BLaER1 treated with 17β-estradiol and CSF1 and Interleukin-3, amounts not matched to agents 10 nM and 100 nM (cell line): ENCODE data around the gene RND2.

Experiments
- H3K27ac ChIP-seq, 11 experiments: shearing (Covaris generic); formaldehyde crosslinking; 2 replicates each; pipeline ENCODE4 v1.8.1; 2022
- H3K27me3 ChIP-seq, 11 experiments: shearing (Covaris generic); formaldehyde crosslinking; 2 replicates each; pipeline ENCODE4 v1.8.1; 2022
- H3K36me3 ChIP-seq, 11 experiments: shearing (Covaris generic); formaldehyde crosslinking; 2 replicates each; pipeline ENCODE4 v1.8.1; 2022
- H3K4me1 ChIP-seq, 10 experiments: shearing (Covaris generic); formaldehyde crosslinking; 2 replicates each; pipeline ENCODE4 v1.8.1; 2022
- H3K4me2 ChIP-seq, 11 experiments: shearing (Covaris generic); formaldehyde crosslinking; 2 replicates each; pipeline ENCODE4 v1.8.1; 2022
- H3K4me3 ChIP-seq, 10 experiments: shearing (Covaris generic); formaldehyde crosslinking; 2 replicates each; pipeline ENCODE4 v1.8.1; 2022
- H3K9ac ChIP-seq, 11 experiments: shearing (Covaris generic); formaldehyde crosslinking; 2 replicates each; pipeline ENCODE4 v1.8.1; 2022
- H3K9me3 ChIP-seq, 11 experiments: shearing (Covaris generic); formaldehyde crosslinking; replicated peaks in 1 of 11; 2 replicates each; pipeline ENCODE4 v1.8.1; 2022
- H4K20me1 ChIP-seq, 11 experiments: shearing (Covaris generic); formaldehyde crosslinking; 2 replicates each; pipeline ENCODE4 v1.8.1; 2022
- Cebpa-rat ChIP-seq, 11 experiments: shearing (Covaris generic); IDR thresholded peaks; 2 replicates each; pipeline ENCODE4 v1.8.1; 2022

Gene RND2

GRCh38 chr17:43027091-43028032 lies 2.3 kb downstream of the RND2 start:
- H3K27me3 ChIP-seq, result peaks cover 0 to 20% (median 5%) of the 10 kb centered on the region in 11 experiments; a peak in 9 of 22 replicates
- no peaks in the 10 kb centered on the region for H3K9me3 ChIP-seq
- peak overlapping the region in 5 of 11 experiments; percentile 71 to 99 (median 97); a peak in 5 of 22 replicates for H3K4me2 ChIP-seq
- no peak overlapping the region for H3K4me3 ChIP-seq
- H3K36me3 ChIP-seq, result no peaks in the 10 kb centered on the region
- H3K27ac ChIP-seq, result no peak overlapping the region
- no peaks in the 10 kb centered on the region; a peak in 1 of 22 replicates for H4K20me1 ChIP-seq
- no peak overlapping the region for H3K9ac ChIP-seq
- peaks cover 16 to 45% (median 33%) of the 10 kb centered on the region in 10 experiments for H3K4me1 ChIP-seq
- TF ChIP-seq Cebpa-rat (IDR thresholded peaks at IDR 0.05), result no peak

DNA sequence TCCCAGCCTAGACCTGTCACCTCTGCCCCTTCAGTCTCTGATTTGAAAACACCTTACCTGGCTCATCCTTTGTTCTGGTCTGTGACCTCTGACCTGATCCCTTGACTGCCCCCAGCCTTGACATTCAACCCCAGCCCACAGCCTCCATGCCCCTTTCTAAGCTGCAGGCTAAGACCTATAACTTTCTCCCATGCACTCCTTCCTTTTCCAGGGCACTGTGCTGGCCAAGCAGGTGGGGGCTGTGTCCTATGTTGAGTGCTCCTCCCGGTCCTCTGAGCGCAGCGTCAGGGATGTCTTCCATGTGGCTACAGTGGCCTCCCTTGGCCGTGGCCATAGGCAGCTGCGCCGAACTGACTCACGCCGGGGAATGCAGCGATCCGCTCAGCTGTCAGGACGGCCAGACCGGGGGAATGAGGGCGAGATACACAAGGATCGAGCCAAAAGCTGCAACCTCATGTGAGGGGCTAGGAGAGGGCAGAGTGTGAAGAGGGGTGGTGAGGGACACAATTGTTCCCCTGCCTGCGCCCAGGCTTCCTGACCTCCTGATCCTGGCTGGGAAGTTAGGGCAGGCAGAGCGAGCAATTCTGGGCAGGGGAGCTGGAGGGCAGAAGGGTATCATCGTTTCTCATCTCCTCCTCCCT lies 3.3 kb downstream of the RND2 start:
- TF ChIP-seq Cebpa-rat (IDR thresholded peaks at IDR 0.05), result no peak
- H4K20me1 ChIP-seq, result no peaks in the 10 kb centered on the region; a peak in 1 of 22 replicates
- H3K9me3 ChIP-seq, result no peaks in the 10 kb centered on the region
- no peaks in the 10 kb centered on the region for H3K36me3 ChIP-seq
- peaks cover 9 to 45% (median 31%) of the 10 kb centered on the region in 10 experiments; a peak in 18 of 20 replicates for H3K4me1 ChIP-seq
- no peak overlapping the region for H3K4me3 ChIP-seq
- H3K4me2 ChIP-seq, result no peak overlapping the region
- no peak overlapping the region for H3K9ac ChIP-seq
- peaks cover 0 to 20% (median 5%) of the 10 kb centered on the region in 11 experiments; a peak in 9 of 22 replicates for H3K27me3 ChIP-seq
- H3K27ac ChIP-seq, result no peak overlapping the region; a peak in 1 of 22 replicates

- Histone ChIP-seq H3K27me3 (peaks cover 0 to 14% (median 5%) of the 10 kb centered on the region in 11 experiments; a peak in 8 of 22 replicates), H3K27ac (peak overlapping the region in 2 of 11 experiments; percentile 5 to 42; a peak in 2 of 22 replicates), H3K4me2 (no peak overlapping the region), H3K9me3 (no peaks in the 10 kb centered on the region), H3K9ac (peak overlapping the region in 1 of 11 experiments; percentile 5; a peak in 1 of 22 replicates), H3K4me1 (peaks cover 4 to 48% (median 37%) of the 10 kb centered on the region in 10 experiments; a peak in 16 of 20 replicates), H3K36me3 (no peaks in the 10 kb centered on the region), H3K4me3 (no peak overlapping the region), H4K20me1 (no peaks in the 10 kb centered on the region; a peak in 1 of 22 replicates)
- no peak for TF ChIP-seq Cebpa-rat (IDR thresholded peaks at IDR 0.05)
Measured at GRCh38 chr17:43030137-43030767, 5.2 kb downstream of the RND2 start.

DNA sequence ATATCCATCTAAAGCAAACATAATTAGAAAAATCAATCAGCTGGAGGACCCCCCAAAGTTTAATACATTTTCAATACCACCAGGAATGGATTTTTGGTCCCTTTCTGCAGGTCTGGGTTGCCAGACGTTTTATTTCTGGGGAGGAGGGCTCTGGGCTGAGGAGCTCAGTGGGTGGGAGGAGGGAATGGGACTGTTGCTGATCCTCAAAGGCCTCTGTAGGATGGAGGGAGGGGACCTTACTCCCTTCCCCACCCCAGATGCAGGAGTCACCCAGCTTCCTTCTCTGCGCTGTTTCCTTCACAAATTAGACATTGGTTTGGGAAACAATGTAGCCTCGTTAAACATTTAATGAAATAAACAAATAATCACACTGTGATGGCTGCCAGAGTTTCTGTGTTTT lies 6.6 kb downstream of the RND2 start:
- Histone ChIP-seq H3K9ac (no peak overlapping the region), H3K27me3 (no peaks in the 10 kb centered on the region; a peak in 1 of 22 replicates), H3K4me3 (no peak overlapping the region), H4K20me1 (0 out of 22 replicates have a peak, but pooled peaks cover 0 to 4% (median 0%) of the 10 kb centered on the region in 11 experiments), H3K27ac (no peak overlapping the region), H3K36me3 (no peaks in the 10 kb centered on the region), H3K9me3 (no peaks in the 10 kb centered on the region), H3K4me2 (no peak overlapping the region), H3K4me1 (peaks cover 4 to 34% (median 24%) of the 10 kb centered on the region in 10 experiments; a peak in 14 of 20 replicates)
- no peak for TF ChIP-seq Cebpa-rat (IDR thresholded peaks at IDR 0.05)

- peaks cover 0 to 4% (median 0%) of the 10 kb centered on the region in 11 experiments; a peak in 1 of 22 replicates for H4K20me1 ChIP-seq
- no peaks in the 10 kb centered on the region for H3K9me3 ChIP-seq
- peaks cover 4 to 30% (median 20%) of the 10 kb centered on the region in 10 experiments; a peak in 14 of 20 replicates for H3K4me1 ChIP-seq
- no peaks in the 10 kb centered on the region for H3K27me3 ChIP-seq
- H3K9ac ChIP-seq, result peak overlapping the region in 3 of 11 experiments; percentile 25 to 35 (median 26); a peak in 2 of 22 replicates
- peak overlapping the region in 9 of 11 experiments; percentile 2 to 58 (median 28); a peak in 12 of 22 replicates for H3K4me2 ChIP-seq
- TF ChIP-seq Cebpa-rat (IDR thresholded peaks at IDR 0.05), result no peak
- no peaks in the 10 kb centered on the region; a peak in 1 of 22 replicates for H3K36me3 ChIP-seq
- H3K4me3 ChIP-seq, result no peak overlapping the region
- H3K27ac ChIP-seq, result peak overlapping the region in 1 of 11 experiments; percentile 12; a peak in 1 of 22 replicates
Measured at GRCh38 chr17:43033948-43034881, 9.2 kb downstream of the RND2 start.

- H3K4me3 ChIP-seq, result no peak overlapping the region
- H3K27ac ChIP-seq, result no peak overlapping the region
- no peaks in the 10 kb centered on the region for H3K27me3 ChIP-seq
- peak overlapping the region in 8 of 11 experiments; percentile 2 to 58 (median 28); a peak in 10 of 22 replicates for H3K4me2 ChIP-seq
- H3K4me1 ChIP-seq, result peaks cover 4 to 25% (median 20%) of the 10 kb centered on the region in 10 experiments; a peak in 14 of 20 replicates
- peaks cover 0 to 4% (median 0%) of the 10 kb centered on the region in 11 experiments; a peak in 1 of 22 replicates for H4K20me1 ChIP-seq
- no peaks in the 10 kb centered on the region; a peak in 1 of 22 replicates for H3K36me3 ChIP-seq
- TF ChIP-seq Cebpa-rat (IDR thresholded peaks at IDR 0.05), result no peak
- H3K9me3 ChIP-seq, result no peaks in the 10 kb centered on the region
- peak overlapping the region in 2 of 11 experiments; percentile 26 to 35; a peak in 2 of 22 replicates for H3K9ac ChIP-seq
Measured at GRCh38 chr17:43034894-43035293, 9.9 kb downstream of the RND2 start.

GRCh38 chr17:43039646-43040045 lies 14.6 kb downstream of the RND2 start:
- Histone ChIP-seq H3K4me2 (no peak overlapping the region), H3K9me3 (no peaks in the 10 kb centered on the region), H3K4me1 (peaks cover 0 to 5% (median 3%) of the 10 kb centered on the region in 10 experiments; a peak in 14 of 20 replicates), H4K20me1 (peaks cover 0 to 4% (median 0%) of the 10 kb centered on the region in 11 experiments; a peak in 1 of 22 replicates), H3K27me3 (no peaks in the 10 kb centered on the region), H3K9ac (no peak overlapping the region), H3K27ac (no peak overlapping the region), H3K4me3 (no peak overlapping the region), H3K36me3 (peaks cover 0 to 37% (median 21%) of the 10 kb centered on the region in 11 experiments; a peak in 17 of 22 replicates)
- TF ChIP-seq Cebpa-rat (IDR thresholded peaks at IDR 0.05), result no peak
